Measurements from ENCODE around the gene GLRA1.

DNA sequence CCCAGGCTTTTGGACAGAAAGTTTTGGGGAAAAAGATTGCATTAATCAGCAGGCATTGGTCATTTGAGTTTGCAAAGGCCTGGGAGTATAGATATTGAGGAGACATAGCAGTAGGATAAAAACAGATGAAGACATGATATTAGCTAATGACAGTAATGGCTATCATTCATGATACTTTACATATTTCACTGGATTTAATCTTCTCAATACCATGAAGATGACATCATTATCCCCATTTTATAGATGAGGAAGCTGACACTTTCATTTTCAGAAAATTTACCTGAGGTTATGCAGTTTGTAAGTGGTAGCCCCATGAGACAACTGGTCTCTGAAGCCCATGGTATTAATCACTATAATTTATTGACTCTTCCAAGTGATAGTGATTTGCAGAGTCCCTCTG lies 23.0 kb downstream of the GLRA1 start:
- TF ChIP-seq, protein P1, sequence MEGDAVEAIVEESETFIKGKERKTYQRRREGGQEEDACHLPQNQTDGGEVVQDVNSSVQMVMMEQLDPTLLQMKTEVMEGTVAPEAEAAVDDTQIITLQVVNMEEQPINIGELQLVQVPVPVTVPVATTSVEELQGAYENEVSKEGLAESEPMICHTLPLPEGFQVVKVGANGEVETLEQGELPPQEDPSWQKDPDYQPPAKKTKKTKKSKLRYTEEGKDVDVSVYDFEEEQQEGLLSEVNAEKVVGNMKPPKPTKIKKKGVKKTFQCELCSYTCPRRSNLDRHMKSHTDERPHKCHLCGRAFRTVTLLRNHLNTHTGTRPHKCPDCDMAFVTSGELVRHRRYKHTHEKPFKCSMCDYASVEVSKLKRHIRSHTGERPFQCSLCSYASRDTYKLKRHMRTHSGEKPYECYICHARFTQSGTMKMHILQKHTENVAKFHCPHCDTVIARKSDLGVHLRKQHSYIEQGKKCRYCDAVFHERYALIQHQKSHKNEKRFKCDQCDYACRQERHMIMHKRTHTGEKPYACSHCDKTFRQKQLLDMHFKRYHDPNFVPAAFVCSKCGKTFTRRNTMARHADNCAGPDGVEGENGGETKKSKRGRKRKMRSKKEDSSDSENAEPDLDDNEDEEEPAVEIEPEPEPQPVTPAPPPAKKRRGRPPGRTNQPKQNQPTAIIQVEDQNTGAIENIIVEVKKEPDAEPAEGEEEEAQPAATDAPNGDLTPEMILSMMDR (conservative IDR thresholded peaks at IDR 0.05 in 1 of 2, IDR thresholded peaks at IDR 0.05 in 1 of 2; ENCODE audit: extremely low read depth in 1 of 2, insufficient read depth in 1 of 2, low read depth in 1 of 2, low read length in 2 of 2), result no peak
- TF ChIP-seq EZH2 (IDR thresholded peaks at IDR 0.05; ENCODE audit: borderline replicate concordance, low read length), result no peak
